K562 (cell line): ENCODE results near the gene ARL2. TPM values are rescaled to one million over a fixed set of nuclear protein-coding genes. Genes with fewer than 3 reads are reported as not detected.

Experiments used
- ATF1 ChIP-seq, 2 experiments: fragments of 450-650 bp in 1 of 2; IDR thresholded peaks; 2 replicates each; pipeline ENCODE4 v1.6.1; 2016; ENCODE audit warnings: missing compliant biosample characterization in 1 of 2, missing genetic modification characterization in 1 of 2
- CC2D1A ChIP-seq: fragments of 450-650 bp; IDR thresholded peaks from 2 replicates; pipeline ENCODE4 v1.6.1; 2017; ENCODE audit warnings: mild to moderate bottlenecking
- CHD1 ChIP-seq: fragments of 200-600 bp; sonication (generic); IDR thresholded peaks from one replicate; pipeline ENCODE4 v1.6.1; 2012; ENCODE audit warnings: mild to moderate bottlenecking, moderate library complexity, low read length, inconsistent platforms
- GABPA ChIP-seq: fragments of 200-800 bp; sonication (Bioruptor generic); conservative IDR thresholded peaks from 2 replicates; pipeline ENCODE4 v1.6.1; 2016; ENCODE audit warnings: low read depth, missing genetic modification characterization, missing compliant biosample characterization
- GATAD2A ChIP-seq: fragments of 450-650 bp; IDR thresholded peaks from 2 replicates; pipeline ENCODE4 v1.6.1; 2017
- NCOA6 ChIP-seq: fragments of 450-650 bp; IDR thresholded peaks from 2 replicates; pipeline ENCODE4 v1.6.1; 2017; ENCODE audit warnings: mild to moderate bottlenecking
- NFE2 ChIP-seq: IDR thresholded peaks from 2 replicates; pipeline ENCODE4 v1.6.1; 2014; ENCODE audit warnings: antibody characterized with exemption, low read depth
- NKRF ChIP-seq: fragments of 450-650 bp; IDR thresholded peaks from 2 replicates; pipeline ENCODE4 v1.6.1; 2016; ENCODE audit warnings: borderline replicate concordance
- NUFIP1 ChIP-seq: fragments of 450-650 bp; IDR thresholded peaks from 2 replicates; pipeline ENCODE4 v1.6.1; 2018; ENCODE audit not compliant: partially characterized antibody
- RAD51 ChIP-seq: fragments of 450-650 bp; IDR thresholded peaks from 2 replicates; pipeline ENCODE4 v1.7.1; 2016; ENCODE audit warnings: low read depth, mild to moderate bottlenecking, borderline replicate concordance
- SAFB2 ChIP-seq: fragments of 200-400 bp; formaldehyde crosslinking; IDR thresholded peaks from 2 replicates; pipeline ENCODE4 v1.6.1; 2018; ENCODE audit warnings: borderline replicate concordance, low read length, low read depth, moderate library complexity; ENCODE audit not compliant: severe bottlenecking
- SRF ChIP-seq, 2 experiments: fragments of 250-450, 450-650 bp in 1 of 2; sonication (Bioruptor Pico) in 1 of 2; sonication (generic) in 1 of 2; formaldehyde crosslinking; IDR thresholded peaks; 2 replicates each; pipeline versions ENCODE4 v1.5.0 to v1.5.1; 2020 to 2022; ENCODE audit warnings: mild to moderate bottlenecking in 1 of 2, missing genetic modification reagents in 1 of 2
- TBL1XR1 ChIP-seq, 2 experiments: IDR thresholded peaks; 2 replicates each; pipeline ENCODE4 v1.6.1; 2012; ENCODE audit warnings: improper control_type of control experiment in 2 of 2, low read length in 2 of 2, mild to moderate bottlenecking in 1 of 2
- U2AF2 ChIP-seq: fragments of 200-400 bp; formaldehyde crosslinking; optimal IDR thresholded peaks from 2 replicates; pipeline ENCODE3; 2017; ENCODE audit warnings: low read depth, mild to moderate bottlenecking, low read length
- ZKSCAN1 ChIP-seq: fragments of 150-350 bp; IDR thresholded peaks from 2 replicates; pipeline ENCODE4 v1.6.1; 2016; ENCODE audit warnings: low read depth, low read length
- ZNF124 ChIP-seq: sonication (generic); formaldehyde crosslinking; IDR thresholded peaks from 2 replicates; pipeline ENCODE4 v1.8.1; 2022; ENCODE audit warnings: missing genetic modification reagents
- ZNF274 ChIP-seq: IDR thresholded peaks from 2 replicates; pipeline ENCODE4 v1.6.1; 2011; ENCODE audit warnings: low read depth, mild to moderate bottlenecking, low read length, moderate library complexity, borderline replicate concordance
- ZNF347 ChIP-seq: fragments of 450-650 bp; formaldehyde crosslinking; IDR thresholded peaks from 2 replicates; pipeline ENCODE4 v1.4.0; 2020; ENCODE audit warnings: low read depth, mild to moderate bottlenecking, moderate library complexity
- ZNF431 ChIP-seq: sonication (generic); formaldehyde crosslinking; IDR thresholded peaks from 2 replicates; pipeline ENCODE4 v1.8.0; 2022; ENCODE audit warnings: mild to moderate bottlenecking, missing genetic modification reagents
- ZNF696 ChIP-seq: fragments of 250-450 bp; sonication (Bioruptor Pico); conservative IDR thresholded peaks from 2 replicates; pipeline ENCODE4 v1.4.0; 2020; ENCODE audit warnings: mild to moderate bottlenecking, moderate library complexity
- polyA plus RNA-seq, 8 experiments: library from polyadenylated mRNA; depleted of rRNA in 4 of 8; stranded (reverse) in 5 of 8; unstranded in 3 of 8; fragments of >200 nt; fragmentation: Nextera tagmentation in 2 of 8; fragmentation: Illumina TruSeq in 1 of 8; extraction: Ambion mirVana in 2 of 8; extraction: Trizol in 1 of 8; gene quantifications; 2 replicates each; pipeline versions ENCODE4 v1.2.1 to v1.2.3, GENCODE V29; 2011 to 2014; ENCODE audit warnings: inconsistent platforms in 1 of 8, missing spikeins in 1 of 8
- total RNA-seq, 7 experiments: library from RNA; depleted of rRNA in 6 of 7; stranded (reverse); fragments of >200 nt in 6 of 7; fragmentation: Illumina TruSeq in 2 of 7; extraction: Trizol in 2 of 7; gene quantifications; 2 replicates each; pipeline versions ENCODE4 v1.2.1 to v1.2.3, GENCODE V29; 2011 to 2021; ENCODE audit warnings: low replicate concordance in 1 of 7
- TF ChIP-seq, protein P1 (sequence below): fragments of 450-650 bp; formaldehyde crosslinking; IDR thresholded peaks from 2 replicates; pipeline ENCODE4 v1.4.0; 2022; ENCODE audit warnings: missing genetic modification characterization
- TF ChIP-seq, protein P2 (sequence below): sonication (generic); formaldehyde crosslinking; IDR thresholded peaks from 2 replicates; pipeline ENCODE4 v1.8.1; 2023; ENCODE audit warnings: mild to moderate bottlenecking, missing genetic modification reagents

Gene ARL2
- total and polyA plus RNA-seq, 9 of the 15 experiments (the other 6 are each of a cell fraction or from before 2014, with no cell fraction given): 5.7 to 154 (median 92.2) TPM

GRCh38 chr11:65027213-65028067 lies 13.5 kb downstream of the ARL2 start, which contains the start of gene SNX15 (continued):
- TF ChIP-seq U2AF2 (no peak), CC2D1A (no peak), ZNF274 (no peak), ZKSCAN1 (peak; percentile 73; the same call in 1 of the 2 replicates), NFE2 (no peak), SRF (CRISPR knock-in tag; IDR thresholded peaks at IDR 0.05) (peak in 1 of 2 experiments; percentile 72; a peak in 2 of 4 replicates), ZNF347 (no peak), NKRF (peak; percentile 91), NCOA6 (no peak), TBL1XR1 (IDR thresholded peaks at IDR 0.05; ENCODE audit: low read length in 2 of 2) (no peak; a peak in 1 of 4 replicates), ZNF696 (no peak), NUFIP1 (no peak), RAD51 (no peak; the same call in 1 of the 2 replicates), ZNF431 (CRISPR knock-in tag) (peak; percentile 81), ZNF124 (no peak), GATAD2A (no peak; the same call in 1 of the 2 replicates), ATF1 (CRISPR knock-in tag; IDR thresholded peaks at IDR 0.05) (no peak), ATF1 (tag; IDR thresholded peaks at IDR 0.05) (peak; percentile 67), SAFB2 (no peak), GABPA (tag) (peak; percentile 58), CHD1 (no peak)
- TF ChIP-seq, protein P1, sequence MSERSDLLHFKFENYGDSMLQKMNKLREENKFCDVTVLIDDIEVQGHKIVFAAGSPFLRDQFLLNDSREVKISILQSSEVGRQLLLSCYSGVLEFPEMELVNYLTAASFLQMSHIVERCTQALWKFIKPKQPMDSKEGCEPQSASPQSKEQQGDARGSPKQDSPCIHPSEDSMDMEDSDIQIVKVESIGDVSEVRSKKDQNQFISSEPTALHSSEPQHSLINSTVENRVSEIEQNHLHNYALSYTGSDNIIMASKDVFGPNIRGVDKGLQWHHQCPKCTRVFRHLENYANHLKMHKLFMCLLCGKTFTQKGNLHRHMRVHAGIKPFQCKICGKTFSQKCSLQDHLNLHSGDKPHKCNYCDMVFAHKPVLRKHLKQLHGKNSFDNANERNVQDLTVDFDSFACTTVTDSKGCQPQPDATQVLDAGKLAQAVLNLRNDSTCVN: no peak
- TF ChIP-seq, protein P2, sequence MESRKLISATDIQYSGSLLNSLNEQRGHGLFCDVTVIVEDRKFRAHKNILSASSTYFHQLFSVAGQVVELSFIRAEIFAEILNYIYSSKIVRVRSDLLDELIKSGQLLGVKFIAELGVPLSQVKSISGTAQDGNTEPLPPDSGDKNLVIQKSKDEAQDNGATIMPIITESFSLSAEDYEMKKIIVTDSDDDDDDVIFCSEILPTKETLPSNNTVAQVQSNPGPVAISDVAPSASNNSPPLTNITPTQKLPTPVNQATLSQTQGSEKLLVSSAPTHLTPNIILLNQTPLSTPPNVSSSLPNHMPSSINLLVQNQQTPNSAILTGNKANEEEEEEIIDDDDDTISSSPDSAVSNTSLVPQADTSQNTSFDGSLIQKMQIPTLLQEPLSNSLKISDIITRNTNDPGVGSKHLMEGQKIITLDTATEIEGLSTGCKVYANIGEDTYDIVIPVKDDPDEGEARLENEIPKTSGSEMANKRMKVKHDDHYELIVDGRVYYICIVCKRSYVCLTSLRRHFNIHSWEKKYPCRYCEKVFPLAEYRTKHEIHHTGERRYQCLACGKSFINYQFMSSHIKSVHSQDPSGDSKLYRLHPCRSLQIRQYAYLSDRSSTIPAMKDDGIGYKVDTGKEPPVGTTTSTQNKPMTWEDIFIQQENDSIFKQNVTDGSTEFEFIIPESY (CRISPR knock-in tag): peak; percentile 72; the same call in 1 of the 2 replicates
